ENCODE measurements around the gene GJA1. TPM values are rescaled to one million over a fixed set of nuclear protein-coding genes. Genes with fewer than 3 reads are reported as not detected.

The GJA1 gene
- total RNA-seq, 1 experiment from 2014 or later = 528 TPM

- Histone ChIP-seq H3K56ac (ENCODE audit: insufficient read length, low read depth, low read length) (no peak overlapping the region), H2BK5ac (ENCODE audit: insufficient read length, low read length) (no peak overlapping the region), H2BK120ac (ENCODE audit: low read depth, low read length, poor library complexity, severe bottlenecking) (no peak overlapping the region), H3K23ac (ENCODE audit: insufficient read length, low read depth, low read length) (no peak overlapping the region), H3T11ph (ENCODE audit: low read length) (no peak overlapping the region), H2AFZ (ENCODE audit: low read length) (no peak overlapping the region), H2BK15ac (ENCODE audit: low read depth, low read length) (no peak overlapping the region), H3K4me2 (ENCODE audit: insufficient read depth, insufficient read length, low read length) (no peak overlapping the region), H3K4me1 (ENCODE audit: insufficient read depth, low read length) (peaks cover 3% of the 10 kb centered on the region; the same call in 1 of the 2 replicates), H3K14ac (ENCODE audit: insufficient read depth, low read length) (no peak overlapping the region), H3K9ac (ENCODE audit: extremely low read depth, insufficient read length, low read length) (no peak overlapping the region), H4K5ac (ENCODE audit: insufficient read length, low read depth, low read length) (no peak overlapping the region), H3K27me3 (ENCODE audit: insufficient read depth, low read length) (no peaks in the 10 kb centered on the region), H2BK12ac (ENCODE audit: insufficient read length, low read depth, low read length) (no peak overlapping the region), H2AK5ac (ENCODE audit: insufficient read length, low read length) (no peak overlapping the region), H4K91ac (ENCODE audit: insufficient read length, low read depth, low read length) (no peak overlapping the region), H3K23me2 (ENCODE audit: insufficient read length, low read depth, low read length, poor library complexity, severe bottlenecking) (no peaks in the 10 kb centered on the region), H3K18ac (ENCODE audit: insufficient read length, low read depth, low read length) (no peak overlapping the region), H3K79me1 (ENCODE audit: insufficient read depth, low read depth, low read length, poor library complexity, severe bottlenecking) (no peaks in the 10 kb centered on the region), H3K27ac (ENCODE audit: insufficient read length, low read depth, low read length) (no peak overlapping the region), H2BK20ac (ENCODE audit: low read depth, low read length, poor library complexity, severe bottlenecking) (no peak overlapping the region), H3K9me3 (ENCODE audit: control insufficient read depth, low read depth, low read length) (no peaks in the 10 kb centered on the region), H4K8ac (replicated peaks; ENCODE audit: insufficient read length, low read depth, low read length) (no peak overlapping the region), H4K20me1 (ENCODE audit: control insufficient read depth, insufficient read depth, insufficient read length) (no peaks in the 10 kb centered on the region), H3K4ac (ENCODE audit: low read depth, low read length) (no peak overlapping the region), H3K79me2 (ENCODE audit: insufficient read depth, low read length) (no peaks in the 10 kb centered on the region)
- TF ChIP-seq CTCF (conservative IDR thresholded peaks at IDR 0.05) = no peak
- Mint-ChIP-seq H3K27me3 (ENCODE audit: low read depth) (no peaks in the 10 kb centered on the region), H3K9me3 (no peaks in the 10 kb centered on the region), H3K4me3 (no peak overlapping the region), H3K36me3 (ENCODE audit: insufficient read depth in 1 of 3, low read depth in 3 of 3) (no peaks in the 10 kb centered on the region; a peak in 1 of 7 replicates), H3K27ac (no peak overlapping the region), H3K4me1 (peaks cover 22 to 23% of the 10 kb centered on the region in 2 experiments)
- no CpG with 5 or more reads among the region's 6 CpGs for WGBS (ENCODE audit: extremely low coverage, insufficient read length, low lambda C conversion rate)
- no peak for DNase-seq
Observed at GRCh38 chr6:121482004-121482693, 46.7 kb downstream of the GJA1 start.

Data from H9 (cell line).